Measurements from ENCODE around the gene DUSP22. TPM values are rescaled to one million over a fixed set of nuclear protein-coding genes. Genes with fewer than 3 reads are reported as not detected.

Gene DUSP22
- total and polyA plus RNA-seq, 2 experiments from 2014 or later = 12.8 to 36.8 TPM

DNA sequence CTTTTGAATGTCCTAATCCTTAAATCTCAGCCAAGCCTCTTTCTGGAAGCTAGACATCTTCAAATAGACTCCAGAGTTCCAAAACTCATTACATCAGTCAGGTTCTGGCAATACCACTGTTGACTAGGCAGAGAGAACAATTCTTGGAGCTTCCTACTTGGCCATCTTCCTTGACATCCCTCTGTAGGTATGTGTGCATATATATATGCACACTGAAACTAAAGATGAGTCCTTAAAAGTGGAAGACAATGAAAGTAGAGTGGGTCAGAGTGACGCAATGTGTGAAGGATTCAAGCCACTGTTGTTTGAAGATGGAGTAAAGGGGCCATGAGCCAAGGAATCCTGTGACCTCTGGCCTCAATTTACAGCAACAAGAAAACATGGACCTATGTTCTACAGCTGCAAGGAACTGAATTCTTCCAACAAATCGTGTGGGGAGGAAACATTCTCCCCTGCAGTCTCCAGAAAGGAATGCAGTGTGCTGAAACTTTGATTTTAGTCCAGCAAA lies 18.7 kb upstream of the DUSP22 start:
- DNase-seq (ENCODE audit: low spot score) = no peak
- H4K20me1 ChIP-seq (replicated peaks; ENCODE audit: insufficient read depth) = no peaks in the 10 kb centered on the region
- Mint-ChIP-seq H3K36me3 (ENCODE audit: low read depth) (no peaks in the 10 kb centered on the region), H3K4me3 (no peak overlapping the region), H3K4me1 (no peaks in the 10 kb centered on the region), H3K27ac (no peak overlapping the region), H3K9me3 (peaks cover 31% of the 10 kb centered on the region), H3K27me3 (ENCODE audit: insufficient read depth, low read depth, poor library complexity) (no peaks in the 10 kb centered on the region)
- no peaks in the 10 kb centered on the region for H3K36me3 ChIP-seq (ENCODE audit: insufficient read depth)
- H3K27me3 ChIP-seq (ENCODE audit: insufficient read depth) = no peaks in the 10 kb centered on the region
- no peak overlapping the region for H3K27ac ChIP-seq (ENCODE audit: low read depth)
- no peaks in the 10 kb centered on the region; the same call in 1 of the 2 replicates for H3K9me2 ChIP-seq (ENCODE audit: insufficient read depth)
- no peak overlapping the region; the same call in 1 of the 2 replicates for H2AFZ ChIP-seq
- H3K4me1 ChIP-seq (ENCODE audit: insufficient read depth) = no peaks in the 10 kb centered on the region
- no peak overlapping the region for H3K4me3 ChIP-seq
- no peak for ATAC-seq
- H3K4me2 ChIP-seq = no peak overlapping the region
- no peaks in the 10 kb centered on the region for H3F3A ChIP-seq (replicated peaks; ENCODE audit: low read depth)
- TF ChIP-seq STAT1 (IDR thresholded peaks at IDR 0.05; ENCODE audit: unreplicated experiment) (no peak), NANOG (IDR thresholded peaks at IDR 0.05; ENCODE audit: borderline replicate concordance) (no peak), CREB1 (CRISPR knock-in tag; IDR thresholded peaks at IDR 0.05; ENCODE audit: low read depth) (no peak), CTCF (conservative IDR thresholded peaks at IDR 0.05; ENCODE audit: low read depth in 2 of 2) (no peak), ZNF114 (CRISPR knock-in tag; IDR thresholded peaks at IDR 0.05) (no peak), EZH2phosphoT487 (IDR thresholded peaks at IDR 0.05; ENCODE audit: unreplicated experiment) (no peak), REST (IDR thresholded peaks at IDR 0.05; ENCODE audit: unreplicated experiment) (no peak), JUNB (IDR thresholded peaks at IDR 0.05; ENCODE audit: unreplicated experiment) (no peak), ZNF331 (CRISPR knock-in tag; IDR thresholded peaks at IDR 0.05; ENCODE audit: low read depth) (no peak)
- TF ChIP-seq, protein P1, sequence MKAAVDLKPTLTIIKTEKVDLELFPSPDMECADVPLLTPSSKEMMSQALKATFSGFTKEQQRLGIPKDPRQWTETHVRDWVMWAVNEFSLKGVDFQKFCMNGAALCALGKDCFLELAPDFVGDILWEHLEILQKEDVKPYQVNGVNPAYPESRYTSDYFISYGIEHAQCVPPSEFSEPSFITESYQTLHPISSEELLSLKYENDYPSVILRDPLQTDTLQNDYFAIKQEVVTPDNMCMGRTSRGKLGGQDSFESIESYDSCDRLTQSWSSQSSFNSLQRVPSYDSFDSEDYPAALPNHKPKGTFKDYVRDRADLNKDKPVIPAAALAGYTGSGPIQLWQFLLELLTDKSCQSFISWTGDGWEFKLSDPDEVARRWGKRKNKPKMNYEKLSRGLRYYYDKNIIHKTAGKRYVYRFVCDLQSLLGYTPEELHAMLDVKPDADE (IDR thresholded peaks at IDR 0.05) = no peak
- TF ChIP-seq, protein P2, sequence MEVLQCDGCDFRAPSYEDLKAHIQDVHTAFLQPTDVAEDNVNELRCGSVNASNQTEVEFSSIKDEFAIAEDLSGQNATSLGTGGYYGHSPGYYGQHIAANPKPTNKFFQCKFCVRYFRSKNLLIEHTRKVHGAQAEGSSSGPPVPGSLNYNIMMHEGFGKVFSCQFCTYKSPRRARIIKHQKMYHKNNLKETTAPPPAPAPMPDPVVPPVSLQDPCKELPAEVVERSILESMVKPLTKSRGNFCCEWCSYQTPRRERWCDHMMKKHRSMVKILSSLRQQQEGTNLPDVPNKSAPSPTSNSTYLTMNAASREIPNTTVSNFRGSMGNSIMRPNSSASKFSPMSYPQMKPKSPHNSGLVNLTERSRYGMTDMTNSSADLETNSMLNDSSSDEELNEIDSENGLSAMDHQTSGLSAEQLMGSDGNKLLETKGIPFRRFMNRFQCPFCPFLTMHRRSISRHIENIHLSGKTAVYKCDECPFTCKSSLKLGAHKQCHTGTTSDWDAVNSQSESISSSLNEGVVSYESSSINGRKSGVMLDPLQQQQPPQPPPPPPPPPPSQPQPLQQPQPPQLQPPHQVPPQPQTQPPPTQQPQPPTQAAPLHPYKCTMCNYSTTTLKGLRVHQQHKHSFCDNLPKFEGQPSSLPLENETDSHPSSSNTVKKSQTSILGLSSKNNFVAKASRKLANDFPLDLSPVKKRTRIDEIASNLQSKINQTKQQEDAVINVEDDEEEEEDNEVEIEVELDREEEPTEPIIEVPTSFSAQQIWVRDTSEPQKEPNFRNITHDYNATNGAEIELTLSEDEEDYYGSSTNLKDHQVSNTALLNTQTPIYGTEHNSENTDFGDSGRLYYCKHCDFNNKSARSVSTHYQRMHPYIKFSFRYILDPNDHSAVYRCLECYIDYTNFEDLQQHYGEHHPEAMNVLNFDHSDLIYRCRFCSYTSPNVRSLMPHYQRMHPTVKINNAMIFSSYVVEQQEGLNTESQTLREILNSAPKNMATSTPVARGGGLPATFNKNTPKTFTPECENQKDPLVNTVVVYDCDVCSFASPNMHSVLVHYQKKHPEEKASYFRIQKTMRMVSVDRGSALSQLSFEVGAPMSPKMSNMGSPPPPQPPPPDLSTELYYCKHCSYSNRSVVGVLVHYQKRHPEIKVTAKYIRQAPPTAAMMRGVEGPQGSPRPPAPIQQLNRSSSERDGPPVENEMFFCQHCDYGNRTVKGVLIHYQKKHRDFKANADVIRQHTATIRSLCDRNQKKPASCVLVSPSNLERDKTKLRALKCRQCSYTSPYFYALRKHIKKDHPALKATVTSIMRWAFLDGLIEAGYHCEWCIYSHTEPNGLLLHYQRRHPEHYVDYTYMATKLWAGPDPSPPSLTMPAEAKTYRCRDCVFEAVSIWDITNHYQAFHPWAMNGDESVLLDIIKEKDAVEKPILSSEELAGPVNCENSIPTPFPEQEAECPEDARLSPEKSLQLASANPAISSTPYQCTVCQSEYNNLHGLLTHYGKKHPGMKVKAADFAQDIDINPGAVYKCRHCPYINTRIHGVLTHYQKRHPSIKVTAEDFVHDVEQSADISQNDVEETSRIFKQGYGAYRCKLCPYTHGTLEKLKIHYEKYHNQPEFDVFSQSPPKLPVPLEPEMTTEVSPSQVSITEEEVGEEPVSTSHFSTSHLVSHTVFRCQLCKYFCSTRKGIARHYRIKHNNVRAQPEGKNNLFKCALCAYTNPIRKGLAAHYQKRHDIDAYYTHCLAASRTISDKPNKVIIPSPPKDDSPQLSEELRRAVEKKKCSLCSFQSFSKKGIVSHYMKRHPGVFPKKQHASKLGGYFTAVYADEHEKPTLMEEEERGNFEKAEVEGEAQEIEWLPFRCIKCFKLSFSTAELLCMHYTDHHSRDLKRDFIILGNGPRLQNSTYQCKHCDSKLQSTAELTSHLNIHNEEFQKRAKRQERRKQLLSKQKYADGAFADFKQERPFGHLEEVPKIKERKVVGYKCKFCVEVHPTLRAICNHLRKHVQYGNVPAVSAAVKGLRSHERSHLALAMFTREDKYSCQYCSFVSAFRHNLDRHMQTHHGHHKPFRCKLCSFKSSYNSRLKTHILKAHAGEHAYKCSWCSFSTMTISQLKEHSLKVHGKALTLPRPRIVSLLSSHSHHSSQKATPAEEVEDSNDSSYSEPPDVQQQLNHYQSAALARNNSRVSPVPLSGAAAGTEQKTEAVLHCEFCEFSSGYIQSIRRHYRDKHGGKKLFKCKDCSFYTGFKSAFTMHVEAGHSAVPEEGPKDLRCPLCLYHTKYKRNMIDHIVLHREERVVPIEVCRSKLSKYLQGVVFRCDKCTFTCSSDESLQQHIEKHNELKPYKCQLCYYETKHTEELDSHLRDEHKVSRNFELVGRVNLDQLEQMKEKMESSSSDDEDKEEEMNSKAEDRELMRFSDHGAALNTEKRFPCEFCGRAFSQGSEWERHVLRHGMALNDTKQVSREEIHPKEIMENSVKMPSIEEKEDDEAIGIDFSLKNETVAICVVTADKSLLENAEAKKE (CRISPR knock-in tag; IDR thresholded peaks at IDR 0.05) = no peak
- H3K79me2 ChIP-seq (replicated peaks; ENCODE audit: insufficient read depth) = no peaks in the 10 kb centered on the region
